DND-41 (cell line): ENCODE measurements around the gene TTC28.

ENCODE experiments used
- ATAC-seq: fragments of 200-7000 bp; cut with Tn5 transposase; 3 replicates; pipeline ENCODE4 v1.9.1; 2021; ENCODE audit warnings: low read depth; ENCODE audit not compliant: insufficient read depth
- DNase-seq: peaks from one replicate; pipeline ENCODE4 v3.0.0-alpha.2; 2020
- H2AFZ ChIP-seq: 2 replicates; pipeline ENCODE4 v1.6.0; 2012; ENCODE audit warnings: low read depth, low read length
- H3K27ac ChIP-seq: 2 replicates; pipeline ENCODE4 v1.5.1; 2012; ENCODE audit warnings: low read length, inconsistent platforms
- H3K27me3 ChIP-seq: fragments of 200-600 bp; sonication (generic); 2 replicates; pipeline ENCODE4 v1.6.0; 2012; ENCODE audit warnings: low read length, mild to moderate bottlenecking, inconsistent platforms; ENCODE audit not compliant: insufficient read depth, poor library complexity
- H3K36me3 ChIP-seq: 2 replicates; pipeline ENCODE4 v1.5.1; 2012; ENCODE audit warnings: low read length, inconsistent platforms; ENCODE audit not compliant: insufficient read depth
- H3K4me1 ChIP-seq: 2 replicates; pipeline ENCODE4 v1.5.1; 2012; ENCODE audit warnings: mild to moderate bottlenecking, low read length; ENCODE audit not compliant: insufficient read depth
- H3K4me2 ChIP-seq: 2 replicates; pipeline ENCODE4 v1.6.0; 2012; ENCODE audit warnings: mild to moderate bottlenecking, moderate library complexity, low read length, inconsistent platforms; ENCODE audit not compliant: insufficient read depth
- H3K4me3 ChIP-seq, 2 experiments: fragments of 200-600 bp in 1 of 2; shearing (Covaris generic) in 1 of 2; 2 replicates each; pipeline ENCODE4 v1.5.1; 2012 to 2016; ENCODE audit warnings: inconsistent platforms in 2 of 2, low read length in 2 of 2, mild to moderate bottlenecking in 2 of 2, low read depth in 1 of 2, moderate library complexity in 1 of 2
- H3K79me2 ChIP-seq: 2 replicates; pipeline ENCODE4 v1.6.0; 2012; ENCODE audit warnings: low read length, inconsistent platforms; ENCODE audit not compliant: insufficient read depth
- H3K9ac ChIP-seq: 2 replicates; pipeline ENCODE4 v1.6.0; 2012; ENCODE audit warnings: low read depth, mild to moderate bottlenecking, inconsistent platforms, low read length, moderate library complexity
- H3K9me3 ChIP-seq: 2 replicates; pipeline ENCODE4 v1.5.1; 2012; ENCODE audit warnings: low read length, moderate library complexity, mild to moderate bottlenecking, inconsistent platforms; ENCODE audit not compliant: insufficient read depth, severe bottlenecking
- H4K20me1 ChIP-seq: 2 replicates; pipeline ENCODE4 v1.6.0; 2012; ENCODE audit warnings: low read length; ENCODE audit not compliant: insufficient read depth
- EZH2 ChIP-seq: IDR thresholded peaks from 3 replicates; pipeline ENCODE4 v1.6.1; 2012; ENCODE audit warnings: borderline replicate concordance, low read depth, mild to moderate bottlenecking, moderate library complexity, low read length, inconsistent platforms; ENCODE audit not compliant: severe bottlenecking
- TF ChIP-seq, protein P1 (sequence below): IDR thresholded peaks from 2 replicates; pipeline ENCODE4 v1.5.1; 2012; ENCODE audit warnings: borderline replicate concordance, low read length, moderate library complexity, mild to moderate bottlenecking; ENCODE audit not compliant: poor library complexity, severe bottlenecking; ENCODE audit errors: extremely low read depth

The TTC28 gene

DNA sequence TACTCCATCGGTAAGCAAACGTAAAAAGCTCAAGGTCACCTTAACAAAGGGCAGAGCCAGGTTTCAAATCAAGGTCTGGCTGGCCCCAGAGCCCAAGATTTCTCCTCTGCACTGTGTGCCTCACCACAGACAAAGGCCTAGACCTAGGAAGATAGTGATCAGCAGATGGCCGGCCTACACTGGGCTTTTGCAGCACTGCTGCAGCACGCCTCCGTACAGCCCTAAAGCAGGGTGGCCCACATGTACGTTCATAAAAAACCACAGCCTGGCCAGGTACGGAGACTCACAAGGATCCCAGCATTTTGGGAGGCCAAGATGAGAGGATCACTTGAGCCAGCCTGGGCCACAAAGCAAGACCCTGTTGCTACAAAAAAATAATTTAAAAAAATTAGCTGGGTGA is 654.3 kb downstream of the TTC28 start:
- H2AFZ ChIP-seq = no peak overlapping the region
- no peak overlapping the region for H3K4me3 ChIP-seq
- peaks cover 18% of the 10 kb centered on the region for H3K4me1 ChIP-seq
- peaks cover 2% of the 10 kb centered on the region for H4K20me1 ChIP-seq
- ATAC-seq (no peak), DNase-seq (no peak)
- no peaks in the 10 kb centered on the region for H3K79me2 ChIP-seq
- no peak overlapping the region for H3K9ac ChIP-seq
- H3K4me2 ChIP-seq = no peak overlapping the region
- no peaks in the 10 kb centered on the region for H3K9me3 ChIP-seq
- peaks cover 91% of the 10 kb centered on the region for H3K36me3 ChIP-seq
- H3K27me3 ChIP-seq = no peaks in the 10 kb centered on the region
- H3K27ac ChIP-seq = no peak overlapping the region
- TF ChIP-seq, protein P1, sequence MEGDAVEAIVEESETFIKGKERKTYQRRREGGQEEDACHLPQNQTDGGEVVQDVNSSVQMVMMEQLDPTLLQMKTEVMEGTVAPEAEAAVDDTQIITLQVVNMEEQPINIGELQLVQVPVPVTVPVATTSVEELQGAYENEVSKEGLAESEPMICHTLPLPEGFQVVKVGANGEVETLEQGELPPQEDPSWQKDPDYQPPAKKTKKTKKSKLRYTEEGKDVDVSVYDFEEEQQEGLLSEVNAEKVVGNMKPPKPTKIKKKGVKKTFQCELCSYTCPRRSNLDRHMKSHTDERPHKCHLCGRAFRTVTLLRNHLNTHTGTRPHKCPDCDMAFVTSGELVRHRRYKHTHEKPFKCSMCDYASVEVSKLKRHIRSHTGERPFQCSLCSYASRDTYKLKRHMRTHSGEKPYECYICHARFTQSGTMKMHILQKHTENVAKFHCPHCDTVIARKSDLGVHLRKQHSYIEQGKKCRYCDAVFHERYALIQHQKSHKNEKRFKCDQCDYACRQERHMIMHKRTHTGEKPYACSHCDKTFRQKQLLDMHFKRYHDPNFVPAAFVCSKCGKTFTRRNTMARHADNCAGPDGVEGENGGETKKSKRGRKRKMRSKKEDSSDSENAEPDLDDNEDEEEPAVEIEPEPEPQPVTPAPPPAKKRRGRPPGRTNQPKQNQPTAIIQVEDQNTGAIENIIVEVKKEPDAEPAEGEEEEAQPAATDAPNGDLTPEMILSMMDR = no peak
- no peak for TF ChIP-seq EZH2

DNA sequence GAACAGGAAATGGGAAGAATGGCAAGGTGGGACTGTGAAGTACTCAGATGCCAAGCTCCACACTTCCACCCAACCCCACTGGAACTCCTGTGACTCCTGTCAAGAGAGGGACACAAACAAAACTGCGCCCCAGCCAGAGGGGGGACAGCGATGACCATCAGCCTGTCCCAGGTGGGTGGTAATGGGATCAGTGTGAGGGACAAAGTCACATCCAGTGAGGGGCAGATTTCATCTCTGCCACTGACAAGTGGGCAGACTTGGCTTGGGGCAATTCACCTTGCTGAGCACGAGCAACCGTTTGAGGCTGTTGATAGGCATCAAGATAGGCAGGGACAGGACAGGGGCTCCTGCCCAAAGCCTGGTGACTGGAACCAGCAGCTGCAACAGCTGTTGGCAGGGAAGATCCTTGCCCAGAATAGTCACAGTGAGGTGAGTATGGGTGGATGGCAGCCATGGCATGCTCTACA is 655.2 kb downstream of the TTC28 start:
- DNase-seq = no peak
- H3K4me1 ChIP-seq = peaks cover 27% of the 10 kb centered on the region
- H3K4me2 ChIP-seq = no peak overlapping the region
- no peak overlapping the region for H3K9ac ChIP-seq
- no peak for ATAC-seq
- H3K27ac ChIP-seq = 0 out of 2 replicates have a peak overlapping the region, but pooled peaks have one; percentile 20
- H4K20me1 ChIP-seq = peaks cover 2% of the 10 kb centered on the region
- no peak overlapping the region for H2AFZ ChIP-seq
- H3K36me3 ChIP-seq = peaks cover 90% of the 10 kb centered on the region
- no peak for TF ChIP-seq EZH2
- TF ChIP-seq, protein P1 = no peak
- H3K79me2 ChIP-seq = no peaks in the 10 kb centered on the region
- H3K4me3 ChIP-seq = no peak overlapping the region
- no peaks in the 10 kb centered on the region for H3K9me3 ChIP-seq
- no peaks in the 10 kb centered on the region for H3K27me3 ChIP-seq

DNA sequence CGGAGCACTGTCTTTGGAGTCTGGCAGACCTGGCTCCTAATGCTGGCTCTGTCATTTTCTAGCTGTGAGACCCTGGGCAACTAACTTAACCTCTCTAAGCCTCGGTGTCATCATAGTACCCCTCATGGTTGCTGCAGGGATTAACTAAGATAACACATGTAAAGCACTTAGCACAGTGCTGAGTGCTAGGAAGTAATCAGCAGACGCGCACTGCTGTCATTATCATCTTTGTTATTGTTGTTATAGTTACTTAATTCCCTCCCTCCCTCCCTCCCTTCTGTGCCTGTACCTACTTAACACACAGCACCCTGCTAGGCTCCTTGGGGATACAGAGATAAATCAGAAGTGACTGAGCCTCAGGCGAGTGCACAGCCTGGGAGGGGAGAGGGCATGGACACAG is 655.9 kb downstream of the TTC28 start:
- H3K4me3 ChIP-seq = no peak overlapping the region
- peaks cover 3% of the 10 kb centered on the region for H4K20me1 ChIP-seq
- H2AFZ ChIP-seq = no peak overlapping the region
- H3K36me3 ChIP-seq = peaks cover 89% of the 10 kb centered on the region
- ATAC-seq = no peak
- TF ChIP-seq, protein P1 = no peak
- H3K27ac ChIP-seq = no peak overlapping the region
- H3K27me3 ChIP-seq = no peaks in the 10 kb centered on the region
- H3K9ac ChIP-seq = no peak overlapping the region
- no peaks in the 10 kb centered on the region for H3K79me2 ChIP-seq
- H3K9me3 ChIP-seq = no peaks in the 10 kb centered on the region
- H3K4me2 ChIP-seq = no peak overlapping the region
- no peak for DNase-seq
- H3K4me1 ChIP-seq = peaks cover 34% of the 10 kb centered on the region

DNA sequence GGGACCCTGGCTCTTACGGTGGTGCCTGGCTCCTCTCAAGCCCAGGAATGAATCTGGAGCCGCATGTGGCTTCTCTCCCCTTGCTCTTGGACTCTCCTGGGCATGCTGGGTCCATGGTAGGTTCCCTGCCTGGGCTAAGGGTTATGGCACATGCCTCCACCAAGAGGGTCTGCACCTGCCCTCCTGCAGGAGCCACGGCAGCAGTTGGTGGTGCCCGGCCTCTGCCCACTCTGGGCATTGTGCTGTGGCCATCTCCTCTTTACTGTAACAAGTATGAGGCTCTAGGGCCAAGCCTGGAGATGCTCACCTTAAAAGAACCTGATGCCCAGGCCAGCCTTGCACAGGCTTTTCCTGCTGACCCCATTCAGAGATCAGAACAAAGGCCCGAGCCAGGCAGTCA is 656.6 kb downstream of the TTC28 start:
- Histone ChIP-seq H3K4me1 (peaks cover 39% of the 10 kb centered on the region), H2AFZ (no peak overlapping the region), H3K4me2 (no peak overlapping the region), H3K9ac (no peak overlapping the region), H3K27me3 (no peaks in the 10 kb centered on the region), H3K27ac (0 out of 2 replicates have a peak overlapping the region, but pooled peaks have one; percentile 22), H3K4me3 (no peak overlapping the region), H4K20me1 (peaks cover 4% of the 10 kb centered on the region), H3K9me3 (no peaks in the 10 kb centered on the region), H3K36me3 (peaks cover 87% of the 10 kb centered on the region), H3K79me2 (no peaks in the 10 kb centered on the region)
- no peak for DNase-seq
- ATAC-seq = no peak
- TF ChIP-seq, protein P1 = no peak
- TF ChIP-seq EZH2 = no peak
